GM19238 (cell line): Measurements from ENCODE around the gene CLDND2.

Source experiments
- DNase-seq: peaks from one replicate; pipeline ENCODE4 v3.0.0; 2011; ENCODE audit warnings: low spot score; ENCODE audit not compliant: insufficient read length

The CLDND2 gene

GRCh38 chr19:51331193-51331592, 37.6 kb downstream of the CLDND2 start:
- no peak for DNase-seq

GRCh38 chr19:51330366-51330765, 38.4 kb downstream of the CLDND2 start:
- no peak for DNase-seq

- DNase-seq, result no peak
Observed at GRCh38 chr19:51329411-51329810, 39.4 kb downstream of the CLDND2 start.

- DNase-seq, result peak; percentile 58
Observed at GRCh38 chr19:51327066-51328001, 41.5 kb downstream of the CLDND2 start.

- no peak for DNase-seq
Observed at GRCh38 chr19:51326216-51327065, 42.4 kb downstream of the CLDND2 start.

- DNase-seq, result no peak
Observed at GRCh38 chr19:51325161-51325976, 43.4 kb downstream of the CLDND2 start.

GRCh38 chr19:51324167-51324481, 44.7 kb downstream of the CLDND2 start:
- no peak for DNase-seq

GRCh38 chr19:51323481-51324166, 45.2 kb downstream of the CLDND2 start:
- DNase-seq, result no peak

- DNase-seq, result no peak
Observed at GRCh38 chr19:51321799-51322198, 47.0 kb downstream of the CLDND2 start.

- no peak for DNase-seq
Observed at GRCh38 chr19:51320280-51320657, 48.5 kb downstream of the CLDND2 start.

- no peak for DNase-seq
Observed at GRCh38 chr19:51319649-51320279, 49.0 kb downstream of the CLDND2 start.

- no peak for DNase-seq
Observed at GRCh38 chr19:51318687-51319648, 49.8 kb downstream of the CLDND2 start.

GRCh38 chr19:51317968-51318367, 50.8 kb downstream of the CLDND2 start:
- no peak for DNase-seq

GRCh38 chr19:51317376-51317775, 51.4 kb downstream of the CLDND2 start:
- no peak for DNase-seq
